Measurements from ENCODE around the gene COL20A1.

COL20A1 gene

GRCh38 chr20:63375438-63375837 lies 82.5 kb downstream of the COL20A1 start:
- H3K27me3 ChIP-seq (replicated peaks; ENCODE audit: control insufficient read depth, insufficient read depth, low read length), result no peaks in the 10 kb centered on the region; the same call in 1 of the 2 replicates
- TF ChIP-seq, protein P1, sequence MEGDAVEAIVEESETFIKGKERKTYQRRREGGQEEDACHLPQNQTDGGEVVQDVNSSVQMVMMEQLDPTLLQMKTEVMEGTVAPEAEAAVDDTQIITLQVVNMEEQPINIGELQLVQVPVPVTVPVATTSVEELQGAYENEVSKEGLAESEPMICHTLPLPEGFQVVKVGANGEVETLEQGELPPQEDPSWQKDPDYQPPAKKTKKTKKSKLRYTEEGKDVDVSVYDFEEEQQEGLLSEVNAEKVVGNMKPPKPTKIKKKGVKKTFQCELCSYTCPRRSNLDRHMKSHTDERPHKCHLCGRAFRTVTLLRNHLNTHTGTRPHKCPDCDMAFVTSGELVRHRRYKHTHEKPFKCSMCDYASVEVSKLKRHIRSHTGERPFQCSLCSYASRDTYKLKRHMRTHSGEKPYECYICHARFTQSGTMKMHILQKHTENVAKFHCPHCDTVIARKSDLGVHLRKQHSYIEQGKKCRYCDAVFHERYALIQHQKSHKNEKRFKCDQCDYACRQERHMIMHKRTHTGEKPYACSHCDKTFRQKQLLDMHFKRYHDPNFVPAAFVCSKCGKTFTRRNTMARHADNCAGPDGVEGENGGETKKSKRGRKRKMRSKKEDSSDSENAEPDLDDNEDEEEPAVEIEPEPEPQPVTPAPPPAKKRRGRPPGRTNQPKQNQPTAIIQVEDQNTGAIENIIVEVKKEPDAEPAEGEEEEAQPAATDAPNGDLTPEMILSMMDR (IDR thresholded peaks at IDR 0.05; ENCODE audit: insufficient read depth, low read length, poor library complexity, severe bottlenecking), result no peak

DNA sequence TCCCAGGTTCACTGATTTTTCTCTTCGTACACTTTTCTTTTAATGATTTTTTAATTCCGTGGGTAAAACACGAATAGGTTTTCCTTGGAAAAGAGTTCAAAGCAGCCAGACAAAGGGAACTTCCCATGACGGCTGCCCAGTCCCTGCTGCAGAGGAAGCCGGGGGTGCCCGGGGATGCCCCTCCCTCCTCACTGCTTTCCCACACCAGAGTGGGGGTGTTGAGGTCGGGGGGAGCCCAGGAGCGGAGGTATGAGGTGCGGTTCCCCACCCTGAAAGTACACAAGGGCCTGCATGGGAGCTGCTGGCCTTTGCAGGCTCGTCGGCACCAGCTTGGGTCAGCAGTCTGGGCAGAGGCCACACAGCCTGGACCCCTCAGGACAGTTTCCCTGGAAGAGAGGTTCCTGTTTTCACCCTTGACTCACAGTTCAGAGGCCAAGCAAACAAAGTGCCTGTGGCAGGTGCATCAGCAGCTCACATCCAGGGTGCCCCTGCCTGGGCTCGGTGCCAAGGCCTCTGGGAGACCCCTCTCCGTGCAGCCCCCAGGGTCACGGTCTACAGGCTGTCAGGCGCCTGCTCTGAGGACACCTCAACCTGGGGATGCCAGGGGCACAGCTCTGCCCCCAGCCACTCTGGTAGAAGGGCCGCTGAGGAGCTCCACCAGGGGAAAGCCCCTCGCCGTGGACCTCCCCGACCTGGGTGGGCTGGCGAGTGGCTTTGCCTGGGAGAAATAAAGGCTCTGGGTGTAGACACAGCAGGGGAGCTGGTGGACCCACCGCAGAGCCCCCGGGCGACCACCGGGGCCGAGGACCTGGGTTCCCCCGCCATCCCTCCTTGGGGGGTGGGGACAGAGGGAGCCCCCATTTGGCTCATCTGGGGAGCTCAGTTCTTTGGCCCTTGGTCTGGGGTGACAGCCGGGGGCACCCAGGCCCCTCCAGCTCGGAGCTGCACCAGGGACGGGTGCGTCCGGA lies 83.6 kb downstream of the COL20A1 start:
- TF ChIP-seq, protein P1 (IDR thresholded peaks at IDR 0.05; ENCODE audit: insufficient read depth, low read length, poor library complexity, severe bottlenecking), result no peak
- no peaks in the 10 kb centered on the region; the same call in 1 of the 2 replicates for H3K27me3 ChIP-seq (replicated peaks; ENCODE audit: control insufficient read depth, insufficient read depth, low read length)
- no peaks in the 10 kb centered on the region for H3K36me3 ChIP-seq (ENCODE audit: control insufficient read depth, insufficient read depth, low read length)
- DNase-seq (ENCODE audit: extremely low read depth, insufficient read length), result no peak
- H3K4me3 ChIP-seq (replicated peaks; ENCODE audit: low read depth, low read length), result no peak overlapping the region

More at GRCh38 chr20:63375438-63375837, 82.5 kb downstream of the COL20A1 start:
- no peak for DNase-seq (ENCODE audit: extremely low read depth, insufficient read length)
- Histone ChIP-seq H3K4me3 (replicated peaks; ENCODE audit: low read depth, low read length) (no peak overlapping the region), H3K36me3 (ENCODE audit: control insufficient read depth, insufficient read depth, low read length) (no peaks in the 10 kb centered on the region)

DNA sequence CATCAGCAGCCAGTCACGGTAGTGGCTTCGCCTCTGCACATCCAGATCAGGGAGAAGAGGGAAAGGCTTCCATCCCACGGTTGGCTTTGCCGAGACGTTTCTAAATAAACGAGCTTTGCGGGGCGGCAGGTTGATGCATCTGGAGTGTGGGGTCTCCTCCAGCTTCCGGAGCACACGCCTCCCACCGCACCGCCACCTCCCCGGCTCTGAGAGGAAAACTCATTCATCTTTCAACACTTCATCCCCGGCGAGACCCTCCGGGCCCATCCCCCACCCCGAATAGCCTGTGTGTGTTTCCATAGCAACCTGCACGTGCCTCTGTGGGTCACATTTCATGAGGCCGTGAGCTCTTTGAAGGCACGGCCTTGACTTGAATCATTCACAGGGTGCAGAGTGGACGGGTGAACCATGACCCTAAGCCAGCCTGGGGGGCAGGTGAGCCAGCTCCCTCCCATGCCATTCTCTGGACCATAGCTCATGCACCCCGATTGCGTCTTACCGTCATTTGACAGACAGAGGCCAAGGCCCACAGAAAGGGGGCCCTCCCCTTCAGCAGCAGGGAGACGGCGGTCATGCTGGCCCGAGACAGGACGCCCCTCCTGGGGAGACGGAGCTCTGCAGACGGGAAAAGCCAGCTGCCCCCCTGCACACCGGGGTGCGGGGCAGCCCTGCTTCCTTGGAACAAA lies 84.4 kb downstream of the COL20A1 start:
- H3K36me3 ChIP-seq (ENCODE audit: control insufficient read depth, insufficient read depth, low read length), result no peaks in the 10 kb centered on the region
- H3K27me3 ChIP-seq (replicated peaks; ENCODE audit: control insufficient read depth, insufficient read depth, low read length), result no peaks in the 10 kb centered on the region; the same call in 1 of the 2 replicates
- TF ChIP-seq, protein P1 (IDR thresholded peaks at IDR 0.05; ENCODE audit: insufficient read depth, low read length, poor library complexity, severe bottlenecking), result no peak
- no peak for DNase-seq (ENCODE audit: extremely low read depth, insufficient read length)
- H3K4me3 ChIP-seq (replicated peaks; ENCODE audit: low read depth, low read length), result no peak overlapping the region

GRCh38 chr20:63377951-63378381 lies 85.0 kb downstream of the COL20A1 start:
- Histone ChIP-seq H3K36me3 (ENCODE audit: control insufficient read depth, insufficient read depth, low read length) (no peaks in the 10 kb centered on the region), H3K4me3 (replicated peaks; ENCODE audit: low read depth, low read length) (no peak overlapping the region), H3K27me3 (replicated peaks; ENCODE audit: control insufficient read depth, insufficient read depth, low read length) (no peaks in the 10 kb centered on the region)
- no peak for DNase-seq (ENCODE audit: extremely low read depth, insufficient read length)
- TF ChIP-seq, protein P1 (IDR thresholded peaks at IDR 0.05; ENCODE audit: insufficient read depth, low read length, poor library complexity, severe bottlenecking), result no peak

GRCh38 chr20:63378626-63379025 lies 85.6 kb downstream of the COL20A1 start:
- DNase-seq (ENCODE audit: extremely low read depth, insufficient read length), result no peak
- Histone ChIP-seq H3K4me3 (replicated peaks; ENCODE audit: low read depth, low read length) (no peak overlapping the region), H3K36me3 (ENCODE audit: control insufficient read depth, insufficient read depth, low read length) (no peaks in the 10 kb centered on the region), H3K27me3 (replicated peaks; ENCODE audit: control insufficient read depth, insufficient read depth, low read length) (no peaks in the 10 kb centered on the region)
- TF ChIP-seq, protein P1 (IDR thresholded peaks at IDR 0.05; ENCODE audit: insufficient read depth, low read length, poor library complexity, severe bottlenecking), result no peak
